ENCODE measurements around the gene GALNT13.

Gene GALNT13

DNA sequence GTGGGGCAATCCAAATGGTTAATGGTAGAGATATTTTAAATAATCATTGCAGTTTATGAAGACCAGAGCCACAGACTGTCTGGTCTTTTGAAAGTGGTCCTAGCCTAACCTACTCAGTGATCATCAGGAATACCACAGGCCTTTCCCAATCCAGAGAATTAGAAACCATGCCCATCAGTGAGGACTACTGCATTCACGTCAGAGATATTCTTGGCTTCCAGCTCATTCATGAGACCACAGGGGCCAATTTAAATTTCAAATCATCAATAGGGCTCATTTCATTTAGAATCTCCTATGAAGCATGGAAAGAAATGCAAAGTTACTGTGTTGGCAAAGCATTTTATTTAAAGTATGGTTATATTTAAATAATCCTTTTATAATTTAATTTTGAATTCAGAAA lies 464.5 kb downstream of the GALNT13 start:
- no peak for DNase-seq

- no peak for DNase-seq
Observed at GRCh38 chr2:154338352-154338967, 466.7 kb downstream of the GALNT13 start.

- no peak for DNase-seq
Observed at GRCh38 chr2:154343282-154343681, 471.6 kb downstream of the GALNT13 start.

DNA sequence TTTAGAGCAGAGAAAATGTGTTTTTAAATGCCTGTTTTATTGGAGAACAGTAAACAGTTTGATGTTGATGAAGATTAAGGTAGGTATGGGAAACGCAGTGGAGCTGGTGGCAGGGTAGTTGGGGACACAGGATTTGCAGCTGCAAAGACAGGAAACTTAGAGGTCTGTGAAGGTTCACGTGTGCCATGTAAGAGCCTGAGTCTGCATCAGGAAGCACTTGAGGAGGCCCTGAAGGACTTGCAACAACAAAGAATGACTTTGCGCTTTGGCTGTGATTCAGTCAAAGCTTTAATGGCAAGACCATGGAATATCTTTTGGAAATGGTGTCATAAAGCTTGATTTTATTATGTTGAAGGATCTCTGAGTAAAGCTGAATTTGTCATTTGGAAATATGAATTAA lies 479.2 kb downstream of the GALNT13 start:
- DNase-seq: no peak

DNA sequence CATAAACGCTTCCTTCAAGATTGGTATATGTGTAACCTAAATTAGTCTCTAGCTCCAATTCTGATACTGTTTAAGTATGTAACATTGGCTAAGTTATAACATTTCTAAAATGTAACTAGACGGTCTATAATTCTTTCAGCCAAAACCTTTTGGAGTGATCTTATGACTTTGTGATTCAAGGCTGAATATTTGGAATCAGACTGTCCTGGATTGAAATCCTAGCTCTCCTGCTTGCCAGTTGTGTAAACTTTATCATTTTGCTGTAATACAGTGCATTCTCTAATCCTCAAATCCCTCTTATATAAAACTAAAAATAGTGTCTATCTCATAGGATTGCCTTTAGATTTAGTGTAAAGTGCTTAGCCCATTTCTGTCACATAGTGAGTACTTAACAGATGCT lies 489.6 kb downstream of the GALNT13 start:
- DNase-seq: no peak

GRCh38 chr2:154368153-154368552 lies 496.4 kb downstream of the GALNT13 start:
- DNase-seq: no peak

DNA sequence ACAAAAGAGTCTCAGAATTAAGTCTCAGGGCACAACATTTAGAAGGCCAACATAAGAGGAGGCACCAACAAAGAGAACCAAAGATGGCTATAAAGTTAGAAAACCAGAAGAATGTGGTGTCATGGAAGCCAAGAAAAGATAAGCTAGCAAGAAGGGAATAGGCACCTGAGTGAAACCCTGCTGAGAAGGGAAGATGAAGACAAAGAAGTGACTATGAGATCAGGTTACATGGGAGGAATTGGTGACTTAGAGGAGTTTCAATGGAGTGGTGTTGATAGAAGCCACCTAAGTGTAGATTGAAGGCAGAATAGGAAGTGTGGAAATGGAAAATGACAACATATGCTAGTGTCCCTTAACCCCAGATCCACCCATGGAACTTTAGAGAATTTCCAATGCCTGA lies 499.2 kb downstream of the GALNT13 start:
- DNase-seq: no peak

DNA sequence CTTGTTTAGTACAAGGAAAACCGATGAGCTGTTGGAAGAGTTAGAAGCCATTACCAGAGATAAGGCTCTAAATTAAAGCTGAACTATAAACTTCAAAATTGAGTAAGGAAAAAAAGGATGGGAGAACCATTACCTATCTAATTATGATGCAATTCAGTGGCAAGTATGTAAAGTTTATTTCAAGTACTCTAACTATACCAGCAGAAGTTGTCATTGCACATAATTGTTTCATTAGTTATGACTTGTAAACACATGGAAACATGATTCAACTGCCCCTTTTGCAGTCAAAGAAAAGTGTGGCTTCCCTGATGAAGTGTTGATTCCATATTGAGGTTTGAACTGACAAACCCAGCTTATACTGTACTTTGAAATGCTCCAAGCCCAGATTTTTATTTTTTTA lies 502.7 kb downstream of the GALNT13 start:
- no peak for DNase-seq

- DNase-seq: no peak
Observed at GRCh38 chr2:154375579-154375931, 503.8 kb downstream of the GALNT13 start.

DNA sequence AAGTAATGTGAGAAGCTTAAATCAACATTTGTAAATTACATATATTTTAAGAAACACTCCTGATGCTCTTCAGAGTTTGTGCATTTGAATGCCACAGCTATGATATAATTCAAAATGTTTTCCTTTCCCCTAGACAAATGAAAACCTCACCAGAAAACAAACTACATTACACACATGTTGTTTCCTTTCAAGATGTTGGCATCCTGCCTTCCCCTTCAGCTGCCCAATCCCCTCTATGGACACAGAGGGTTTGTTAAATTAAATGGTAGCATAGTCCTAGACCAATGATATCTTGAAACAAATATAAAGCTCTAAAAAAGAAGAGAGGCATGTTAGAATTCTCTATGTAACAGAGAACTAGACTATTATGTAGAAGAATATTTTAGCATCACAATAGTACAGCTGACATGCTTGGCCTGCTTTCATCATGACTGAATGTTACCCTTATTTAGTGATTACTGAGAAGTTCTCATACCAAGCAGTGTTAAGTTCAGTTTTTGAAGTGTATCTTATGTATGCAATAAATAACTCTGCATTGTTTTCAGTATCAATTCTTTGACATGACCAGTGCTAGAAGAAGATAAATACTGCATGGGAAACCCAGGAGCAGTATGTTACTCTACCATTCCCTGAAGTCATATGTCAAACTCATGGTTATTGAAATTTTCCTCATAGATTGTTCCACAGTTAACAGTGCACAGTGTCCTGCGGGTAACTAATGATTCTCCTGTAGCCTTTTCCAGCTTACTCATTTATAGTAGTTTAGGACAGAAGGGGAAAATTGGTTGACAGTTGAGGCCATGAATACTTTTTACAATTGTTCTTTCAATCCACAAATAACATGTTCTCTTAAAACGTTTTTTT lies 510.4 kb downstream of the GALNT13 start:
- no peak for DNase-seq

- no peak for DNase-seq
Observed at GRCh38 chr2:154386186-154386585, 514.5 kb downstream of the GALNT13 start.

DNA sequence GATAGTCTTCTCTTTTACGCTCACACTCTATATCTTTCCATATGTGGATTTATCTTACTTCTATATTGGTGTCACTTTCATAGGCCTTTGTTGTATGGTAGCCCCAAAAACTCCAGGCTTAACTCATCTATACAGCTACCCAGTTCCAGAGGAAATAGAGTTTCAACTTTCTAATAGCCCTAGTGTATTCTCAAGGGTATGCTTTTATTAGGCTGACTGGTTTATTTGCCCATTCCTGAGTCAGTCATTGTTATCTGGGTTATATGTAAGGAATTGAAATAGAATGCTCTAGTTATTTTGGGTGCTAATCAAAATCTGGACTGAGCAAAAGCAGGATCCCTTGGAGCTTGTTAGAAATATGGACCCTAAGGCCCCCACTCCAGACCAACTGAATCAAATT lies 519.3 kb downstream of the GALNT13 start:
- no peak for DNase-seq

DNA sequence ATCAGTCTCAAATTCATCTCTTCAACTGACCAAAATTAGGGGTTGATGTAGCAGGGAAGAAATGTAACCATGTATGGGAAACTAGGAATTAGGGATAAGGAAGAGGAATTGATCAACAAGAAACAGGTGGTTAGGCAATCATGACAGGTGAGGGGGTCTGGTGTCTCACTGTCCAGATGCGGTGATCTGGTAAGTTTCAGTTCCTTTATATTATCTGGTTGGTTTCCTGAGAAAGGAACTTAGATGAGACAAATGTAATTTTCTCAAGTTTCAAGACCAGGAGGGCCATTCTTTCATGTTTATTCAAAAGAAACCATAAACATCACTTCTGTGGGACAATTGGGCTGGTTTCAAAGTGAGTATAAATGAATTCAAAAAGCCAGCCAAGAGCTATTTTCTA lies 520.5 kb downstream of the GALNT13 start:
- DNase-seq: no peak

GRCh38 chr2:154394600-154394999 lies 522.9 kb downstream of the GALNT13 start:
- DNase-seq: no peak

DNA sequence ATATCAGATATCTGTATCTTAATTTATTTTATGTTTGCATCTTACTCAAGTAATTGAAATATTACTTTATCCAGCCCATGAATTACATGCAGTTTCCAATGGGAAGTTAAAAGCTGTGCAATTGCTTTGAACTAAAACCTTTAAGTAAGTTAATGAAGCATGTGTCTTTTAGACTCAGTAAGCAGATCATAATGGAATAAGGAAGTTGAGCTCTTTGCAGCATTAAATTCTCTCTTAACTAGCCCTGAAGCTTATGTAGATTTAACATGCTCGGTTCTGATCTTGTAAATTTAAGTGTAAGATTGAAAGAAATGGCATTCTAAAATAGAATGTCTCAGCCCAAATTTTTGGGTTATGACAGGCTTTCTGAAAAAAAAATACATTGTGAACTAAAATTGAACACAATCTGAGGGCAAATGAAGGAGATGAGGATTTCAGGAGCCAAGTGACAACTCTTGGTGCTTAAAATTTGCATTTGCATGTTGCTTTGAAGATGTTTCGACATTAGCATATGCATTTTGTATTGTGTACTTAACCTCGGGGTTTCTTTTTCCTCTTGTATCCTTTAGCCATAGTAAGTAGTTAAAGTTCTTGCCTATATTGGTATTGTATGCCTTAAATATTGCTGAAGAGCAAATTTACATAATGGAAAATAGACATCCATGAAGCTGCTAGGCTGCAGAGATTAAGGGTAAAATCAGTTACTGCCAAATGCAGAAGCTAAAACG lies 529.0 kb downstream of the GALNT13 start:
- no peak for DNase-seq

GRCh38 chr2:154402213-154402612 lies 530.5 kb downstream of the GALNT13 start:
- DNase-seq: no peak

DNA sequence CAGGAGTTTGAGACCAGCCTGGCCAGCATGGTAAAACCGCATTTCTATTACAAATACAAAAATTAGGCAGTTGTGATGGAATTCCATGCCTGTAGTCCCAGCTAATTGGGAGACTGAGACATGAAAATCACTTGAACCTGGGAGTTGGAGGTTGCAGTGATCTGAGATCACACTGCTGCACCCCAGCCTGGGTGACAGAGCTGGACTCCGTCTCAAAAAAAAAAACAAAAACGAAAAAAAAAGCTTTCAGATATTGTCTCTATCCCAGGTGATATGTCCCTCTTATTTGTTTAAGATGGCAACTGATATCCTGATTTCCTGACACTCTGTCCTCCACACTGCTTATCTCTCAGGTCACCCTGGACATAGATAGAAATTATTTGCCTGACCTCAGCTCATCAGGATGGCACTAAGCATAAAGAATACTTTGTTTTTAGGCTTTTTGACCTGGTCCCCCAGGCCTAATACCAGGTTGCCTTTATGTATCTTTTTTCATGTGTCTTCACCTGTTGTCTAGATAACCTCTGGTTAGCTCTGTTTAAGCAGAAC lies 531.6 kb downstream of the GALNT13 start:
- DNase-seq: no peak

DNA sequence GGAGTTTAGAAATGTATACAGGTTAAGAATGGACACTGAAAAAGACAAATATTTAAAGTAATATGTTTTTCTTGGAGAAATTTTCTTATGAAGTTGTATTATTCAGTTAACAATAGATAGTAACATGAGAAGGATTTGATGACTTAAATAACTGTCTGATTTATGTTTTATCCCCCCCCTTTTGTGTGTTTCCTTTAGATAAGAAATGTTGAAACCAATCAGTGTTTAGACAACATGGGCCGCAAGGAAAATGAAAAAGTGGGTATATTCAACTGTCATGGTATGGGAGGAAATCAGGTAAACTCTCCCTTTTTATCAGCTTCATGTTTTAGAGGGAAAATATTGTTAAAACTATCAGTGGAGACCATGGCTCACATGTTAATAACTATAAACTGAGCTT lies 537.1 kb downstream of the GALNT13 start:
- DNase-seq: no peak

DNA sequence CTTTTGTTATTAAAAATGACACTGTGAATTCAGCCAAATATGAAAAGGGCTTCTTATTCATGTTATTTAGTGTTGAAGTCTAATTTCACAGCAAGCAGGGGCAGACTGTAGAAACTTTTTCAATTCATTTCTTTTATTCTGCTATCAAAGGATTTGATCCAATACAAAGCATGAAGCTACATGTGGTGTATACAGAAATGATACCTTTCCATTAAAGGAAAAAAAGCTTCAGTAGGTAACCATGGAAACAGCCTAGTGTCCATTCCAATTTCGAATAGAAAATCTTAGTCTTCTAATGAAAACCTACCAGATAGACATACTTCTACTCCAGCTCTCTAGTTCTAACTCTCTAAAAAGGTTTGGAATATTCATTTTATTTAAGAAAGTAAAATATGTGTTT lies 550.5 kb downstream of the GALNT13 start:
- DNase-seq: no peak

DNA sequence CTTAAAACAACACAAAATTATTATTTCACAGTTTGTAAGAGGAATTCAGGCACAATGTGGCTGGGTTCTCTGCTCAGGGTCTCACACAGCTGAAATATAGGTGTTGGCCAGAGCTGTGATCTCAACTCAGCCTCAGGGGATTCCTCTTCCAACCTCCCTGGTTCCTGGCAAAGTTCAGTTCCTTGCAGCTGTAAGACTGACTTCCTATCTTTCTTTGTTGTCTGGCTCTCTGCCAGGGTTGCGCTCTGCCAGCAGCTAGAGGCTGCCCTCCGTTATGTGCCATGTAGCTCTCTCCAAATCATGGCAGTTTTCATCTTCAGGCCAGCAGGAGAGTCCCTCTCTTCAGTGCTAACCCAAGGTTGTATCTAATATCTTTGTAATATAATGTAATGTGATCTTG lies 554.3 kb downstream of the GALNT13 start:
- DNase-seq: no peak

- DNase-seq: no peak
Observed at GRCh38 chr2:154427453-154427852, 555.7 kb downstream of the GALNT13 start.

GRCh38 chr2:154428022-154428421 lies 556.3 kb downstream of the GALNT13 start:
- no peak for DNase-seq

DNA sequence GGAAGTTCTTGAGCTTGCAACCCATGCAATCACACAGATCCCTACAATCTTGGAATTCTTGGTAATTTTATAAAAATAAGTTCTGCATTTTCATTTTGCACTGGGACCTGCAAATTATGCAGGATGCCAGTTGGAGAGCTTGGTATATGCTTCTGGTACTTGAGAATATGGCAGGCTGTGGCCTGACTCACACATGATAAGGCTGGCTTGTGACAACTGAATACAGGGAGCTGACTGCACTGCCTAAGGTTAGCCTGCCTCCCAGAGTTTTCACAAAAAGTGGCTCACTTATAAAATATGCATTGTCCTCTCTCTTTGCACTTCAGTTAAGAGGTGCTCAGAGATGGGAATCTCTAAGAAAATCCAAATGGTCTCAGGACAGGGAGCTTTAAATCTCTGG lies 561.3 kb downstream of the GALNT13 start:
- DNase-seq: no peak

- DNase-seq: no peak
Observed at GRCh38 chr2:154437104-154437503, 565.4 kb downstream of the GALNT13 start.

Measured in stimulated activated CD4-positive, alpha-beta T cell treated with anti-CD3 and anti-CD28 coated beads, Interleukin-4, amount 100 ng/mL, for 24 hours (primary cell).